Measurements from ENCODE around the gene ITGA5. TPM values are rescaled to one million over a fixed set of nuclear protein-coding genes. Genes with fewer than 3 reads are reported as not detected.

Gene ITGA5
- total and polyA plus RNA-seq, 9 of the 15 experiments (the other 6 are each of a cell fraction or from before 2014, with no cell fraction given): 9.1 to 82.1 (median 47.4) TPM

- TF ChIP-seq SNAPC5 (CRISPR knock-in tag; IDR thresholded peaks at IDR 0.05) (no peak), FOSL1 (tag; conservative IDR thresholded peaks at IDR 0.05) (no peak), ZNF780A (CRISPR knock-in tag; IDR thresholded peaks at IDR 0.05) (no peak), ZNF12 (CRISPR knock-in tag; IDR thresholded peaks at IDR 0.05) (no peak), DPF2 (IDR thresholded peaks at IDR 0.05) (no peak), NFIC (IDR thresholded peaks at IDR 0.05) (peak; percentile 57), KDM4B (IDR thresholded peaks at IDR 0.05; ENCODE audit: borderline replicate concordance in 2 of 2, low read depth in 1 of 2) (no peak), SIN3A (IDR thresholded peaks at IDR 0.05; ENCODE audit: borderline replicate concordance in 2 of 2, control insufficient read depth in 1 of 2, low read depth in 2 of 2, low read length in 2 of 2) (peak in 1 of 2 experiments; percentile 46; a peak in 1 of 4 replicates), ZNF79 (CRISPR knock-in tag; IDR thresholded peaks at IDR 0.05; ENCODE audit: low read depth) (no peak), FOXP4 (CRISPR knock-in tag; IDR thresholded peaks at IDR 0.05; ENCODE audit: borderline replicate concordance) (no peak), TCF15 (CRISPR knock-in tag; IDR thresholded peaks at IDR 0.05) (no peak), JUNB (CRISPR knock-in tag; conservative IDR thresholded peaks at IDR 0.05) (no peak), NR3C1 (CRISPR knock-in tag; IDR thresholded peaks at IDR 0.05) (no peak), RBFOX2 (IDR thresholded peaks at IDR 0.05; ENCODE audit: low read depth, low read length) (peak; percentile 39; the same call in 1 of the 2 replicates), ATF3 (IDR thresholded peaks at IDR 0.05) (no peak), ATF3 (CRISPR knock-in tag; conservative IDR thresholded peaks at IDR 0.05) (no peak), L3MBTL2 (IDR thresholded peaks at IDR 0.05) (peak; percentile 58), FOXM1 (IDR thresholded peaks at IDR 0.05; ENCODE audit: low read depth) (no peak), FOXM1 (CRISPR knock-in tag; IDR thresholded peaks at IDR 0.05; ENCODE audit: low read depth) (no peak), CBFA2T2 (conservative IDR thresholded peaks at IDR 0.05) (no peak), JUN (IDR thresholded peaks at IDR 0.05; ENCODE audit: borderline replicate concordance, low read depth, low read length) (peak; percentile 38; the same call in 1 of the 2 replicates), JUN (CRISPR knock-in tag; IDR thresholded peaks at IDR 0.05; ENCODE audit: borderline replicate concordance) (no peak), BDP1 (IDR thresholded peaks at IDR 0.05; ENCODE audit: insufficient read depth, insufficient read length) (no peak), RBM34 (IDR thresholded peaks at IDR 0.05; ENCODE audit: borderline replicate concordance, insufficient read depth, low read length) (no peak), KDM5B (IDR thresholded peaks at IDR 0.05; ENCODE audit: insufficient replicate concordance, low read depth, low read length) (no peak), HMG20B (CRISPR knock-in tag; IDR thresholded peaks at IDR 0.05) (no peak), SLC30A9 (CRISPR knock-in tag; IDR thresholded peaks at IDR 0.05) (no peak)
These were observed 48.8 kb downstream of the ITGA5 start (continued) for GRCh38 chr12:54370171-54370730.
